ENCODE measurements around the gene PLK5.

The PLK5 gene

GRCh38 chr19:1540365-1540925 is 16.6 kb downstream of the PLK5 start:
- Histone ChIP-seq H3K36me3 (replicated peaks) (no peaks in the 10 kb centered on the region), H3K27me3 (replicated peaks) (no peaks in the 10 kb centered on the region), H3K27ac (no peak overlapping the region), H3K4me3 (ENCODE audit: low read depth, low read length) (no peak overlapping the region)
- in situ Hi-C loops (cut with HindIII; ENCODE audit: low pct_ligation_motif_present, low sequenced_read_pairs): no loop called here
- no peak for DNase-seq
- TF ChIP-seq CTCF (IDR thresholded peaks at IDR 0.05; ENCODE audit: low read depth, low read length, missing control alignments): no peak

DNA sequence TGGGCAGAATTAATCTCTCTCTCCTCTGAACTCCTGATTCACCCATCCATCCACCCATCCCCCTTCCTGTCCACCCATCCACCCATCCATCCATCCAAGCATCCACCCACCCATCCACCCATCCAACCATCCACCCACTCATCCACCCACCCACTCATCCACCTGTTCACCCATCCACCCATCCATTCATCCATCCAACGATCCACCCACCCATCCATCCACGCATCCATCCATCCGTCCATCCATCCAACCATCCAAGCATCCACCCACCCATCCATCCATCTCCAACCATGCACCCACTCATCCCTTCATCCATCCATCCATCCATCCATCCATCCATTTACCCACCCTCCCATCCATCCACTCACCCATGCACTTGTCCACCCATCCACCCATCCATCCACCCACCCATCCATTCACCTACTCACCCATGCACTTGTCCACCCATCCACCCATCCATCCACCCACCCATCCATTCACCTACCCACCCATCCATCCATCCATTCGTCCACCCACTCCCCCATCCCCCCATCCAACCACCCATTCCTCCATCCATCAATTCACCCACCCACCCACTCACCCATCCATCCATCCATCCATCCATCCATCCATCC is 25.6 kb downstream of the PLK5 start:
- Histone ChIP-seq H3K4me3 (ENCODE audit: low read depth, low read length) (no peak overlapping the region), H3K36me3 (replicated peaks) (no peaks in the 10 kb centered on the region), H3K27ac (no peak overlapping the region), H3K27me3 (replicated peaks) (no peaks in the 10 kb centered on the region)
- no peak for TF ChIP-seq CTCF (IDR thresholded peaks at IDR 0.05; ENCODE audit: low read depth, low read length, missing control alignments)
- in situ Hi-C loops (cut with HindIII; ENCODE audit: low pct_ligation_motif_present, low sequenced_read_pairs): no loop called here
- DNase-seq: no peak

DNA sequence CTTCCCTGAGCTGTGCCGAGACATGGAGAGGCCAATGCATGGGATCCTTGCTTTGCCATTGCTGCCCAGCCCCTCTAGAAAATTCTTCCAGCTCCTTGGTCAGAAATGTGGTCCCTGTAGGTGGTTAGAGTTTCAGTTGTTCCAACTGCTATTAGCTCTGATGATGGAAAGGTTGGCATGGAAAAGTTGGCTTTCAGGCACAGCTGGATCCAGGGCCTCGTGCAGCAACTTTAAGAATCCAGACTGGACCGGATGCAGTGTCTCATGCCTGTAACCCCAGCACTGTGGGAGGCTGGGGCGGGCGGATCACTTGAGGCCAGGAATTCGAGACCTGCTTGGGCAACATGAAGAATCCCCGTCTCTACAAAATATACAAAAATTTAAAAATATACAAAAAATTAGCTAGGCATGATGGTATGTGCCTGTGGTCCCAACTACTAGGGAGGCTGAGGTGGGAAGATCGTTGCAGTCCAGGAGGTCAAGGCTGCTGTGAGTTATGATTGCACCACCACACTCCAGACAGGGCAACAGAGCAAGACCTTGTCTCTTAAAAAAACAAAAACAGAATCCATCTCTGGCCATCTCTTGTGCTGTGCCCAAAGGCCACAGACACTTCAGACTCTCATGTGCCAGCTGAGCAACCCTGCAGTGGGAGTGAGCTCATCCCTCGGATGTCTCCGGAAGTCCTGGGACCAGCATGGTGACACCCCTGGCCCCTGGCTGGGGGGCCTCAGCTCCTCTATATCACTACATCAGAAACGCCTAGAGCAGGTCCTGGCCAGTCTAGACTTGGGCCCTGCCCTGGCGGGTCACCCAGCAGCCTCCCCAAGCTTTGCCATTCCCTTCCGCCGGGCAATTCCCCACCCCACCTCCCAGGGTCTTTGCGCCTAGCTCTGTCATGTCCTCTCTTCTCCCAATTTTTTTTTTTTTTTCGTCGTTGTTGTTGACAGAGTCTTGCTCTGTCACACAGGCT is 27.5 kb downstream of the PLK5 start:
- Histone ChIP-seq H3K4me3 (ENCODE audit: low read depth, low read length) (no peak overlapping the region), H3K27ac (no peak overlapping the region), H3K36me3 (replicated peaks) (peaks cover 4% of the 10 kb centered on the region), H3K27me3 (replicated peaks) (no peaks in the 10 kb centered on the region)
- DNase-seq: no peak
- TF ChIP-seq CTCF (IDR thresholded peaks at IDR 0.05; ENCODE audit: low read depth, low read length, missing control alignments): no peak
- in situ Hi-C loops (cut with HindIII; ENCODE audit: low pct_ligation_motif_present, low sequenced_read_pairs): no loop called here

DNA sequence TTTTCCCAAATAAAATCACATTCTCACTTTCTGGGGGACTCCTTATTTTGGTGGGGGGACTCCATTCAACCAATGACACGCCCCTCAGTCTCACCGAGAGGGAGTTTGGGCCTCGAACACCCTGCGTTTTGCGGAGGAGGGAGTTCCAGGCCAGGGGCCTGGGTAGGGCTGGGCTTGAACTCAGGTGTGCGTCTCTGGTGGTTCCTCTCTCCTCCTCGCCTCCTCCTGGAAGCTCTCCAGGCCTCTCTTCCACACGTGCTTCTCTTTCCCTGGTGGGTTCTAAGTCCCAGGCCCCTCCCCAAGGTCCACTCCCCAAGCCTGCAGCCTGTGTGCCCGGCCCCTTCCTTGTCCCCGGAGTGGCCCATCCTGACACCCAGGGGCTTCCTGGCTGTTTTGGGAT is 29.5 kb downstream of the PLK5 start:
- in situ Hi-C loops (cut with HindIII; ENCODE audit: low pct_ligation_motif_present, low sequenced_read_pairs): no loop called here
- Histone ChIP-seq H3K36me3 (replicated peaks) (peaks cover 8% of the 10 kb centered on the region), H3K4me3 (ENCODE audit: low read depth, low read length) (no peak overlapping the region), H3K27me3 (replicated peaks) (no peaks in the 10 kb centered on the region), H3K27ac (no peak overlapping the region)
- no peak for DNase-seq
- TF ChIP-seq CTCF (IDR thresholded peaks at IDR 0.05; ENCODE audit: low read depth, low read length, missing control alignments): no peak

DNA sequence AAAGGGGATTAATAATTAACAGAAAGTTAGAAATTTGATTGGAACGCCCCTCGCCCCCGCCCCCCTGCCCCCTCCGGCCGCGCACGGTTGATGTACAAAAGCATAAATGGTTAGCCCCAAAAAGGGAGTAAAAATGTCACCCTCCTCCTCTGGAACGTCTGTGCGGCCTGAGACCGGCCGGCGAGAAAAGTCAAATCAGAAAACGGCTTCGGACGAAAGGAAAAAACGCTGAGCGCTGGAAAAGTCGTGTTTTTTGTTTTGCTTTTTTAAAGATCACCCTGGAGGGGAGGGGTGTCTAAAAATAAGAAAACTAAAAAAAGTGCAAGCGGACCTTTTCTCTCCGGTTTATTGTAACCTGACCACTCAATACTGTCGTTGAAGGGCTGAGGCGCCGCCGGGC is 31.1 kb downstream of the PLK5 start:
- Histone ChIP-seq H3K27me3 (replicated peaks) (no peaks in the 10 kb centered on the region), H3K36me3 (replicated peaks) (peaks cover 8% of the 10 kb centered on the region), H3K27ac (no peak overlapping the region), H3K4me3 (ENCODE audit: low read depth, low read length) (no peak overlapping the region)
- no peak for TF ChIP-seq CTCF (IDR thresholded peaks at IDR 0.05; ENCODE audit: low read depth, low read length, missing control alignments)
- DNase-seq: no peak
- in situ Hi-C loops (cut with HindIII; ENCODE audit: low pct_ligation_motif_present, low sequenced_read_pairs): no loop called here

Measured in brain microvascular endothelial cell (primary cell).